ENCODE results near the gene CBX5. TPM values are rescaled to one million over a fixed set of nuclear protein-coding genes. Genes with fewer than 3 reads are reported as not detected.

CBX5 gene
- total RNA-seq (2011; cell fraction: chromatin; rRNA removed; ENCODE audit: low replicate concordance): 33.7 and 89.9 TPM in 2 replicates
- total RNA-seq (2011; cell fraction: nucleolus; rRNA removed): 22.3 and 27.9 TPM in 2 replicates
- 59.4 and 101 TPM in 2 replicates for total RNA-seq (2011; cell fraction: nucleoplasm; rRNA removed)
- total RNA-seq (2014; rRNA removed) (41.8 and 50.5 TPM in 2 replicates), total RNA-seq (2014; rRNA removed; fragmentation: Illumina TruSeq; extraction: Trizol) (80.2 and 106 TPM in 2 replicates), total RNA-seq (2015; rRNA removed; fragmentation: Illumina TruSeq; extraction: Trizol) (55.3 and 60.8 TPM in 2 replicates), total RNA-seq (2021) (72.6 and 82.3 TPM in 2 replicates), polyA plus RNA-seq (2011; rRNA removed) (81.2 and 102 TPM in 2 replicates), polyA plus RNA-seq (2014; fragmentation: Illumina TruSeq; extraction: Trizol) (51.2 and 59.2 TPM in 2 replicates), polyA plus RNA-seq (2014; fragmentation: Nextera tagmentation; extraction: Ambion mirVana) (10 to 100 TPM; 49.8 to 53.2 TPM), polyA plus RNA-seq (2014; rRNA removed) (32.6 and 39.3 TPM in 2 replicates), polyA minus RNA-seq (2011; rRNA and poly(A)+ RNA removed) (208 and 238 TPM in 2 replicates), Bru-seq, nascent RNA (percentile 90 among the genes with signal in this experiment), BruChase-seq, experiment 1, labeled RNA remaining after a 2-hour chase (percentile 90 among the genes with signal in this experiment), BruChase-seq, experiment 2, labeled RNA remaining after a 6-hour chase (percentile 93 among the genes with signal in this experiment)
- polyA plus RNA-seq (2011; cell fraction: cytosol; rRNA removed): 28.5 and 57.8 TPM in 2 replicates
- polyA plus RNA-seq (2011; cell fraction: nucleus; rRNA removed): 25.8 and 37.9 TPM in 2 replicates
- polyA plus RNA-seq (2012): 28.8 and 37.9 TPM in 2 replicates
- polyA minus RNA-seq (2011; cell fraction: cytosol; rRNA and poly(A)+ RNA removed): 65.3 and 84.1 TPM in 2 replicates
- 16.3 and 30.9 TPM in 2 replicates for polyA minus RNA-seq (2011; cell fraction: nucleus; rRNA and poly(A)+ RNA removed)
- long read RNA-seq, experiment 1, full-length matches to known transcripts: 63 of 144 reads
- long read RNA-seq, experiment 1, partial matches to known transcripts: 3 of 144 reads
- long read RNA-seq, experiment 1, other reads (novel, unspliced or antisense): 78 of 144 reads
- long read RNA-seq, experiment 2, full-length matches to known transcripts: 23 of 79 reads
- long read RNA-seq, experiment 2, partial matches to known transcripts: 3 of 79 reads
- long read RNA-seq, experiment 2, other reads (novel, unspliced or antisense): 53 of 79 reads
- long read RNA-seq, experiment 3, full-length matches to known transcripts: 25 of 54 reads
- long read RNA-seq, experiment 3, partial matches to known transcripts: 16 of 54 reads
- long read RNA-seq, experiment 3, other reads (novel, unspliced or antisense): 13 of 54 reads

- Histone ChIP-seq H3K27me3 (ENCODE audit: control insufficient read depth in 2 of 2, insufficient read depth in 2 of 2, low read length in 2 of 2) (no peaks in the 10 kb centered on the region), H3K27ac (ENCODE audit: extremely low read depth, low read depth, low read length) (peak within 1 kb of the TSS; percentile 99), H3K9me1 (ENCODE audit: control insufficient read depth, insufficient read depth, low read length) (no peaks in the 10 kb centered on the region), H3K4me2 (ENCODE audit: insufficient read depth, low read length) (peak within 1 kb of the TSS; percentile 100), H3K36me3 (ENCODE audit: control insufficient read depth, insufficient read depth, low read length) (peaks cover 70% of the 10 kb centered on the region), H3K9me3 (replicated peaks; ENCODE audit: control insufficient read depth, insufficient read depth, low read depth, low read length) (no peaks in the 10 kb centered on the region), H3K4me1 (replicated peaks in 1 of 2; ENCODE audit: control insufficient read depth in 2 of 2, insufficient read depth in 2 of 2, low read length in 2 of 2) (peaks cover 8 to 14% of the 10 kb centered on the region in 2 experiments; a peak in 3 of 5 replicates), H3K9ac (ENCODE audit: insufficient read depth in 1 of 2, low read depth in 2 of 2, low read length in 2 of 2) (peak within 1 kb of the TSS; percentile 92 to 100), H3K79me2 (ENCODE audit: control insufficient read depth, insufficient read depth, low read length) (peaks cover 95% of the 10 kb centered on the region), H4K20me1 (replicated peaks; ENCODE audit: control insufficient read depth, insufficient read depth, low read length) (peaks cover 37% of the 10 kb centered on the region), H2AFZ (ENCODE audit: low read depth, low read length) (peak within 1 kb of the TSS; percentile 96), H3K4me3 (peak within 1 kb of the TSS; percentile 71)
- under 1% methylated on average over 47 of the region's 49 CpGs for WGBS (ENCODE audit: insufficient coverage, low coverage, missing lambda C conversion rate)
- ChIA-PET CTCF (ENCODE audit: low intra/inter-chr PET ratio) (interaction anchor here (0.6 to 0.7 kb wide), 2 partner anchors 11 to 1986 kb away, joined by 3 to 5 read pairs; no protein-coding TSS in a partner anchor), POLR2A (interaction anchor here (0.5 to 3.8 kb wide), 41 partner anchors 10 to 1534 kb away, joined by 3 to 155 read pairs (median 5); partner anchors contain the start of genes COPZ1 and HOXC9)
- DNase-seq (ENCODE audit: extremely low read depth in 1 of 4, low spot score in 3 of 4) (peak; percentile 97 to 99 (median 98)), FAIRE-seq (no peak), ATAC-seq (peak; percentile 81)
- intact Hi-C loops (cut with micrococcal nuclease): loop anchor here (1.0 kb wide), 2 partner anchors 18 to 79 kb away; no protein-coding TSS in a partner anchor
- BruUV-seq (replicated peaks): no TSS peak
- in situ Hi-C loops (cut with MboI): no loop called here
- TF ChIP-seq CSDE1 (IDR thresholded peaks at IDR 0.05) (no peak), PRDM10 (IDR thresholded peaks at IDR 0.05; ENCODE audit: partially characterized antibody) (peak; percentile 54), TRIM28 (IDR thresholded peaks at IDR 0.05) (no peak), ZFP36 (IDR thresholded peaks at IDR 0.05; ENCODE audit: low read depth, low read length, partially characterized antibody) (no peak), ZNF143 (CRISPR knock-in tag; IDR thresholded peaks at IDR 0.05) (no peak), FOS (IDR thresholded peaks at IDR 0.05; ENCODE audit: extremely low read depth, insufficient read length) (peak; percentile 91), SIN3A (IDR thresholded peaks at IDR 0.05; ENCODE audit: borderline replicate concordance in 2 of 2, control insufficient read depth in 1 of 2, low read depth in 2 of 2, low read length in 2 of 2) (peak in 1 of 2 experiments; percentile 54; a peak in 2 of 4 replicates), FOXJ2 (tag; IDR thresholded peaks at IDR 0.05) (no peak), DACH1 (IDR thresholded peaks at IDR 0.05; ENCODE audit: partially characterized antibody) (no peak), MXD1 (CRISPR knock-in tag; IDR thresholded peaks at IDR 0.05; ENCODE audit: borderline replicate concordance, poor library complexity, severe bottlenecking) (peak; percentile 41)
Observed at GRCh38 chr12:54279632-54280467, at the start of gene CBX5. CBX5 (minus strand) TSS chr12:54280122; CDS start chr12:54257650, 22,472 bp downstream.
